CD4-positive, alpha-beta T cell (primary cell): ENCODE measurements around the gene ARL8B. TPM values are rescaled to one million over a fixed set of nuclear protein-coding genes. Genes with fewer than 3 reads are reported as not detected.

Experiments used
- ATAC-seq: fragments of 200-7000 bp; cut with Tn5 transposase; one replicate; pipeline ENCODE4 v1.10.0; 2022; ENCODE audit warnings: mild to moderate bottlenecking; ENCODE audit not compliant: poor library complexity
- CTCF ChIA-PET: fragments of 350-600 bp; sonication (Branson Sonifier 250); formaldehyde crosslinking; loops from one replicate; lab custom pipeline; 2021; ENCODE audit warnings: antibody characterized with exemption, inconsistent platforms; lab: Charles Lee
- POLR2A ChIA-PET: fragments of 350-600 bp; sonication (Branson Sonifier 250); formaldehyde crosslinking; loops from one replicate; lab custom pipeline; 2021; ENCODE audit warnings: antibody characterized with exemption, inconsistent platforms; lab: Charles Lee
- DNase-seq, 14 experiments: peaks; one replicate each; pipeline ENCODE4 v3.0.0-alpha.2; 2013 to 2020; ENCODE audit warnings: mixed read lengths in 2 of 14
- H3K27ac ChIP-seq, 2 donors: one replicate each; pipeline versions ENCODE4 v1.5.1 to v1.7.0; 2013; ENCODE audit warnings: low read length in 2 of 2, low read depth in 1 of 2, mild to moderate bottlenecking in 1 of 2
- H3K27me3 ChIP-seq, 2 experiments: 1 replicate in 1 of 2; 2 replicates in 1 of 2; pipeline versions ENCODE4 v1.6.1 to v1.7.0; 2013; ENCODE audit warnings: low read length in 2 of 2, control low read depth in 1 of 2, mild to moderate bottlenecking in 1 of 2, moderate library complexity in 1 of 2; ENCODE audit not compliant: insufficient read depth in 2 of 2, control insufficient read depth in 1 of 2
- H3K36me3 ChIP-seq: one replicate; pipeline ENCODE4 v1.6.1; 2013; ENCODE audit warnings: low read length, control low read depth; ENCODE audit not compliant: insufficient read depth
- H3K4me1 ChIP-seq: one replicate; pipeline ENCODE4 v1.6.1; 2013; ENCODE audit warnings: low read length, control low read depth; ENCODE audit not compliant: insufficient read depth
- H3K4me3 ChIP-seq: one replicate; pipeline ENCODE4 v1.5.1; 2013; ENCODE audit warnings: mild to moderate bottlenecking, low read length, moderate library complexity
- H3K9me3 ChIP-seq, 2 experiments: 1 replicate in 1 of 2; 2 replicates in 1 of 2; pipeline versions ENCODE4 v1.6.1 to v1.7.0; 2013; ENCODE audit warnings: low read length in 2 of 2, mild to moderate bottlenecking in 2 of 2, control low read depth in 1 of 2, moderate library complexity in 1 of 2; ENCODE audit not compliant: control insufficient read depth in 1 of 2, insufficient read depth in 1 of 2
- H3K27ac Mint-ChIP-seq: one replicate; pipeline ENCODE4 v1.8.0; 2020; ENCODE audit warnings: mixed read lengths
- H3K27me3 Mint-ChIP-seq: one replicate; pipeline ENCODE4 v1.8.0; 2021; ENCODE audit warnings: mixed read lengths
- H3K36me3 Mint-ChIP-seq: one replicate; pipeline ENCODE4 v1.8.0; 2021; ENCODE audit warnings: low read depth, mixed read lengths
- H3K4me1 Mint-ChIP-seq: one replicate; pipeline ENCODE4 v1.8.0; 2021; ENCODE audit warnings: low read depth, mixed read lengths
- H3K4me3 Mint-ChIP-seq: one replicate; pipeline ENCODE4 v1.8.0; 2020; ENCODE audit warnings: mild to moderate bottlenecking, mixed read lengths
- H3K9me3 Mint-ChIP-seq: one replicate; pipeline ENCODE4 v1.8.0; 2020; ENCODE audit warnings: mixed read lengths
- intact Hi-C, 2 experiments: fragments of 100-400 bp; cut with DNase I in 1 of 2; cut with micrococcal nuclease in 1 of 2; formaldehyde crosslinking; loops; one replicate each; pipeline versions ENCODE4 v1.15.1 to v1.9.0; 2023 to 2025; cut with DNase I, micrococcal nuclease
- total RNA-seq, 174 experiments: library from RNA in 2 of 174; stranded (reverse) in 2 of 174; gene quantifications; one replicate each; pipeline ENCODE4 v1.2.3 and lab custom pipeline; 2021 to 2026
- TF ChIP-seq, protein P1 (sequence below): fragments of 200-600 bp; IDR thresholded peaks from one replicate; pipeline ENCODE4 v1.8.0; 2022; ENCODE audit warnings: antibody characterized with exemption, mild to moderate bottlenecking

Gene ARL8B
- total RNA-seq, 2 experiments from 2014 or later = 48.5 to 49.7 TPM

DNA sequence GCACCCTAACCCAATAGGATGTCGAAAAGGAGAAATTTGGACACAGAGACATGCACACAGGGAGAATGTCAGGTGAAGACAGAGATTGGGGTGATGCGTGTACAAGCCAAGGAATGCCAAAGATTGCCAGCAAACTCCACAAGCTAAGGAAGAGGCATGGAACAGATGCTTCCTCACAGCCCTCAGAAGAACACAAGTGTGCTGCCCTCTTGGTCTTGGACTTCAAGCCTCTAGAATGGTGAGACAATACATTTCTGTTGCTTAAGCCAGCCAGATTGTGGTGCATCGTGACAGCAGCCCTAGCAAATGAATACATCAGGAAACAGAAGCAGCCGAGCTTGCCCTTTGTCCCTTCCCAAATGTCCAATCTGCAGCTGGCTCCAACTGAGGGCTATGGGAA lies 23.7 kb upstream of the ARL8B start:
- H3K36me3 ChIP-seq = no peaks in the 10 kb centered on the region
- Mint-ChIP-seq H3K27me3 (peaks cover 46% of the 10 kb centered on the region), H3K36me3 (no peaks in the 10 kb centered on the region), H3K4me3 (no peak overlapping the region), H3K27ac (no peak overlapping the region), H3K4me1 (no peaks in the 10 kb centered on the region), H3K9me3 (no peaks in the 10 kb centered on the region)
- ChIA-PET POLR2A (no interaction called here), CTCF (no interaction called here)
- no peak overlapping the region for H3K4me3 ChIP-seq
- intact Hi-C loops = no loop called here
- peaks cover 3% of the 10 kb centered on the region for H3K4me1 ChIP-seq
- TF ChIP-seq, protein P1, sequence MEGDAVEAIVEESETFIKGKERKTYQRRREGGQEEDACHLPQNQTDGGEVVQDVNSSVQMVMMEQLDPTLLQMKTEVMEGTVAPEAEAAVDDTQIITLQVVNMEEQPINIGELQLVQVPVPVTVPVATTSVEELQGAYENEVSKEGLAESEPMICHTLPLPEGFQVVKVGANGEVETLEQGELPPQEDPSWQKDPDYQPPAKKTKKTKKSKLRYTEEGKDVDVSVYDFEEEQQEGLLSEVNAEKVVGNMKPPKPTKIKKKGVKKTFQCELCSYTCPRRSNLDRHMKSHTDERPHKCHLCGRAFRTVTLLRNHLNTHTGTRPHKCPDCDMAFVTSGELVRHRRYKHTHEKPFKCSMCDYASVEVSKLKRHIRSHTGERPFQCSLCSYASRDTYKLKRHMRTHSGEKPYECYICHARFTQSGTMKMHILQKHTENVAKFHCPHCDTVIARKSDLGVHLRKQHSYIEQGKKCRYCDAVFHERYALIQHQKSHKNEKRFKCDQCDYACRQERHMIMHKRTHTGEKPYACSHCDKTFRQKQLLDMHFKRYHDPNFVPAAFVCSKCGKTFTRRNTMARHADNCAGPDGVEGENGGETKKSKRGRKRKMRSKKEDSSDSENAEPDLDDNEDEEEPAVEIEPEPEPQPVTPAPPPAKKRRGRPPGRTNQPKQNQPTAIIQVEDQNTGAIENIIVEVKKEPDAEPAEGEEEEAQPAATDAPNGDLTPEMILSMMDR = no peak
- DNase-seq (no peak), ATAC-seq (no peak)
- H3K27ac ChIP-seq = no peak overlapping the region
- no peaks in the 10 kb centered on the region for H3K9me3 ChIP-seq
- peaks cover 10 to 13% of the 10 kb centered on the region in 2 experiments for H3K27me3 ChIP-seq

DNA sequence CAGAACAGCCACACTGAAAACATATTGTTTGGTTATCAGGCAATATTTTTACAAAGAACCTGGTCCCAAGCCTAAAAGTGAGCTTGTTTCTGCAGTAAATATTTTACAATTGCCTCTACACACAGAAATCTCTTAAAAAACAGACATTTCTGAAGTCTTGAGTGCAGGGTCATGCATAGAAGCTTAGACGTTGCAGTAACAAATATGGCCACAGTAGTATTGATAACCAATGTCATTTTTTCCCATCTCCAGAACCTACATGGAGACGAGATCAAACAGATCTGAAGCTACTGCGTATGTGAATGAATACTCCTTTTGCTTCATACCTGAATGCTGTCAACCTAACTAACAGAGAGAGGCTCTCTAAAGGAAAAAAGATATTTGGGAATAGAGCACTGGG lies 19.6 kb upstream of the ARL8B start:
- DNase-seq = no peak
- Mint-ChIP-seq H3K9me3 (no peaks in the 10 kb centered on the region), H3K36me3 (no peaks in the 10 kb centered on the region), H3K27me3 (peaks cover 14% of the 10 kb centered on the region), H3K4me1 (no peaks in the 10 kb centered on the region), H3K4me3 (no peak overlapping the region), H3K27ac (no peak overlapping the region)
- Histone ChIP-seq H3K27ac (no peak overlapping the region), H3K36me3 (no peaks in the 10 kb centered on the region), H3K4me1 (no peaks in the 10 kb centered on the region), H3K27me3 (no peaks in the 10 kb centered on the region), H3K4me3 (no peak overlapping the region), H3K9me3 (no peaks in the 10 kb centered on the region)
- CTCF ChIA-PET = no interaction called here
- POLR2A ChIA-PET = no interaction called here
- intact Hi-C loops = no loop called here
- TF ChIP-seq, protein P1 = no peak
- no peak for ATAC-seq

- no peaks in the 10 kb centered on the region for H3K4me1 ChIP-seq
- Mint-ChIP-seq H3K27ac (no peak overlapping the region), H3K4me3 (no peak overlapping the region), H3K27me3 (peaks cover 8% of the 10 kb centered on the region), H3K36me3 (no peaks in the 10 kb centered on the region), H3K4me1 (no peaks in the 10 kb centered on the region), H3K9me3 (no peaks in the 10 kb centered on the region)
- H3K27me3 ChIP-seq = no peaks in the 10 kb centered on the region
- no peak overlapping the region for H3K4me3 ChIP-seq
- TF ChIP-seq, protein P1 = no peak
- ChIA-PET POLR2A (no interaction called here), CTCF (no interaction called here)
- intact Hi-C loops = no loop called here
- H3K9me3 ChIP-seq = no peaks in the 10 kb centered on the region
- H3K36me3 ChIP-seq = no peaks in the 10 kb centered on the region
- DNase-seq (no peak), ATAC-seq (no peak)
- H3K27ac ChIP-seq = no peak overlapping the region
Observed at GRCh38 chr3:5103743-5104142, 18.3 kb upstream of the ARL8B start.
